GM18873 (cell line): ENCODE measurements around the gene TMA16.
"Not testable (repeated sequence)": the region's sequence is repeated elsewhere in the genome, so short reads cannot be mapped to it uniquely, and the experiment has no call there.

Experiments
- ATAC-seq: cut with Tn5 transposase; IDR thresholded peaks from one replicate; pipeline ENCODE4 v1.9.1; 2021; ENCODE audit warnings: mild to moderate bottlenecking, moderate library complexity, moderate number of reproducible peaks; ENCODE audit not compliant: unreplicated experiment, low FRiP score

Gene TMA16

DNA sequence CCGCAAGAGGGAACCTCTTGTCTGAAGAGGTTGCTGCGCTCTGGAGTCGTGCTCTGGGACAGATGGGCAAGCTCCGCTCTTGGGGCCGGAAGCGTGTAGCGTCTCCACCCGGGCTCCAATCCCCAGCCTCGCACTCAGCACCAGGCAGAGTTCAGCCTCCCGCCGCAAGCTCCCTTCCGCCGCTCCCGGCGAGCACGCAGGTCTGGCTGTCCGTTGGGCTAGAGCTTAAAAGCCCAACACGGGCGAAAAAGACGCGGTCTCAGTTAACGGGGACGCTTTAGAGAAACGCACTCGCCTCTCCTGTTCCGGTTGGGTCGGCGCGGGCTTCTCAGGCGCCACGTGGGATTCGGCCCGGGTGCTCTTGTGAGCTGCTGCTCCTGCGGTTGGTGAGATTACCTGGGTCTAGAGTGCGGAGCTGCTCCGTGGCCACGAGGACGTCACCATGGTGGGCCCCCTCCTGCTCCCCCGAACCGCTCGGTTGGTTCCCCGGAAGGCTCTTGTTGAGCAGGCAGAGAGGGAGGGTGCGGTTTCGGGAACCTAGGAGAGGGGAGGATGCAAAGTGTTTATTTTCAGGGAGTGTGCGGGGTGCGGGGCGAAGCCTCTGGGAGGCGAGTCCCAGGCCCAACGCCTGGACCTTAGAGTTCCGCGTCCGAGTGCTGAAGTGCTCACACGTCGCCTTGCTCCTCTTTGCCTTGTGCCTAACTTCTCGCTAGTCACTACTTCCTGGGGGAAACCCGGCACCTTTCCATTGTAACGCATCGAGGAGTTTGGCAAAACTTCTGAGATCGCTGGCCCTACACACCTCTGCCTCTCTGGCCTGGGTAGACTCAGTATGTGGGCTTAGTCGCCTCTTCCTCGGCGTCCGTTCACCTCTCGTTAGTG, at the start of gene TMA16:
TMA16 (plus strand) TSS at position 331 of the 882 bp plus-strand sequence; CDS start at position 443, 112 bp downstream.
- peak; percentile 85 for ATAC-seq

DNA sequence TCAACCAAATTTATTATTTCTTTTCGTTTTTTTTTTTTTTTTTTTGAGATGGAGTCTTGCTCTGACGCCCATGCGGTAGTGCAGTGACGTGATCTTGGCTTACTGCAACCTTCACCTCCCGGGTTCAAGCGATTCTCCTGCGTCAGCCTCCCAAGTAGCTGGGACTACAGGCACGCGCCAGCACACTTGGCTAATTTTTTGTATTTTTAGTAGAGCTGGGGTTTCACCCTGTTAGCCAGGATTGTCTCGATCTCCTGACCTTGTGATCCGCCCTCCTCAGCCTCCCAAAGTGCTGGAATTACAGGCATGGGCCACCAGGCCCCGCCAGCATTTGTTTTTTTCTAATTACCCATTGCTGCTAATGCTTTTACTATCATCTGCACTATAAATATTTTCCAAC, 47.5 kb upstream of the TMA16 start:
- ATAC-seq, result not testable (repeated sequence)

DNA sequence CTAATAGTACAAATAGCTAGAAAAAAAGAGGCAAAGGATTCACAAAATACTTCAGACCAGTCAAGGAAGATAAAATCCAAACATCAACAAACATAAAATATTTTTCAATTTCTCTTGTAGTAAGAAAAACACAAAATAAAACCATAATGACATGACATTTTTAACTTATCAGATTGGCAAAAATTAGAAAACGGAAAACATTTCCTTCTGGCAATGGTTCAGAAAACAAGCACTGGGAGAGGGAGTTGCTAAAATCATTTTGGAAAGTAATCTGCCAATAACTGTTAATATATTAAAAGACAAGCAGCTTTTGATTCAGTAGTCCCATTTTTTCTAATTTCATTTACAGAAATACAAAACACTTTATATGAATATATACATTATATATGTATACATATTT, 47.0 kb upstream of the TMA16 start:
- no peak for ATAC-seq

DNA sequence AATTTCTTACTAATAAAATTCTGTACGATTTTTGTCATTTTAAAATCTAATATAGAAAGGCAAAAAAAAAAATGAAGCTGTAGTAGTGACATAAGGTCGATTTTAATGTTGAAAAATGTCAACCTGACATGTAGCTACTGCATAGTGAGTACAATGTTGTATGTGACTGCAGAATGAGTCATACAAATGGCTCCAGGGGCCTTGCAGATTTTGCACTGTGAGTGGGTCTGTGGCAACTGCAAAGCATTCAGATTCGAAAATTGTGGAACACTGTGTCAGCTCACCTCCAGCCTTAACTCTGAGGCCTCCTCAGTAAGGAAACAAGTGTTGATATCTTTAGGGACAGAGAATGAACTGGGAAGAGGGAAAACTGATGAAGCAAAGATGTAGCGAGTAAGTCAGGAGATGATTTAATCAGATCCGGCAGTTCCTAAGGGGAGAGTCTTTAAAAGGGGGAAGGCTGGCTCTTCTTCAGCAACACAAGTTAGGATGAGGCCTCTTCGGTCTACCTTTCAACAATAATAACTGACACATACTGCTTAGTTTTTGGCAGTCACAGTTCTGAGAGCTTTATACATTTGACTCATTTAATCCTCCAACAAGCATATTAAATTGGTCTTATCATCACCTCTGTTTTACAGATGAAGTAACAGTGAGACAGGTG, 45.8 kb upstream of the TMA16 start:
- no peak for ATAC-seq

DNA sequence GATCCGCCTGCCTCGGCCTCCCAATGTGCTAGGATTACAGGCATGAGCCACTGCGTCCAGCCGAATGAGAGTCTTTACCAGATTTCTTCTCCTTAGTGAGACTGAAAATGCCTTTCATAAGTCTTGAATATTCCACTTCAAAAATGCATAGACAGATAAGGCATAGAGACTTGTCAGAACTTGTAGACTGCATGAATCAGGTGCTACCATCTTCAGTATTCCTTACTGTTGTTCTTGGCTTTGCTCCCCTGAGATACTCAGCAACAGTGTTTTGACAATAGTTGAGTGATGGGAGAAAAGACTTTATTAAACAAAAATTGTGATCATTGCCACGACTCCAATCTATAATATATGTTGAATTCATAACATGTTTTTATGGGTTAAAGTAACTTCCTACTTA, 31.9 kb upstream of the TMA16 start:
- no peak for ATAC-seq

DNA sequence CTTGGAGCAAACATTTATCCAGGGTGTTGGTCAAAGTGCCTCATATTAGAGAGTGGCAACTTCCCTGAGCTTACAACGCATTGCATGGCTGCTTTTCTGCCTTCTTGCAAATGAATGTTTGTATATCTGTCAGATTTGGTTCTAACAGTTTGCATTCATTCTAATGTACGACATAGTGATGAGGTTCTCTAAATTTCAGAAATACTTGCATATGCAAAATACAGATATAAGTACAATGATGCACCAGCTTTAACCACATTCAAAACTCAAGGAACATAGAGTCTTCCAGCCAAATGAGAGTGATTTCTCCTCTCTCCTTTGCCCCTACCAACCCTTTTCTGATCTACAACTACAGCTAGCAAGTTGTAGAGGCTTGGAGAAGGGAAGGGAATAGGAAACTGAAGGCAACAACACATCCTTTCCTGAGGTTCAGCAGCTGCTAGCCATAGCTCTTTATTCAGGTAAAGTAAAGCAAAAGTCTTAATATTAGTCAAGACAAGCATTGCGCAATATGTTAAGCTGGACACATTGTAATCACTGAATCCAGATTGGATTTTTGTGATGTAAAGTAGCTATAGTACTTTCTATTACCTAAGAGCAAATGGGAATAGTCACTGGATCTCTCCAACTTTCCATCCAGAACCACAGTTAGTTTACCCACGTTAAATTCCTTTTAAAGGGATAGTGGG, 27.3 kb upstream of the TMA16 start:
- ATAC-seq, result no peak

DNA sequence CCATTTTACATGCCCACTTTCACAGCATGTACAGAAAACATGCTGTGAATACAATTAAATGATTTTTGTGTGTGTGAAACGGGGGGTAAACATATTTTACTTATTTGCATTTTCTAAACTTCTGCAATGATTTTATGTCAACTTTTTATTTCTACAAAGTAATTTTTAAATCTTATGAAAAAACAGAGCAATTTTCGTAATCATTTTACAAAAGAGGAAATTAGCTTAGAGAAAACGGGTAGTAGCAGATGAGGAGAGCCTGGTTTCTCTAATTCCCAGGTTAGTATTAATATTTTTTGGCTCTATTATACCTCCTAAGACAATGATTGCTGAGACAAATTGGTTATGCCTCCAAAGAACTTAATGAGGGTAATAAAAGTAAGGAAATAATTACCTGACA, 24.1 kb upstream of the TMA16 start:
- no peak for ATAC-seq

DNA sequence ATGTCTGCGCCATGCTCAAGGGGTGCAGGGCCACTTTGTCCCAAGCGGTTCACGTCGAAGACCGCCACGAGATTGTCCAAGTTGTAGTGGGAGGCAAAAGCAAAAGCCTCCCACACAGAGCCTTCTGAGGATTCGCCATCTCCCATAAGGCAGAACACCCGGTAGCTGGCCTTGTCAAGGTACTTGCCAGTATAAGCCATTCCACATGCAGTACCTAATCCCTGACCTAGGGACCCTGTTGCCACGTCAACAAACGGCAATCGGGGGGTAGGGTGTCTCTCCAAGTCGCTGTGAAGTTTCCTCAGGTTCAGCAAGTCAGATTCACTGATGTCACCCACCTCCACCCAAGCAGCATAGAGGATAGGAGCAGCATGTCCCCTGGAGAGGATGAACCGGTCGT, 21.4 kb upstream of the TMA16 start:
- ATAC-seq, result no peak

DNA sequence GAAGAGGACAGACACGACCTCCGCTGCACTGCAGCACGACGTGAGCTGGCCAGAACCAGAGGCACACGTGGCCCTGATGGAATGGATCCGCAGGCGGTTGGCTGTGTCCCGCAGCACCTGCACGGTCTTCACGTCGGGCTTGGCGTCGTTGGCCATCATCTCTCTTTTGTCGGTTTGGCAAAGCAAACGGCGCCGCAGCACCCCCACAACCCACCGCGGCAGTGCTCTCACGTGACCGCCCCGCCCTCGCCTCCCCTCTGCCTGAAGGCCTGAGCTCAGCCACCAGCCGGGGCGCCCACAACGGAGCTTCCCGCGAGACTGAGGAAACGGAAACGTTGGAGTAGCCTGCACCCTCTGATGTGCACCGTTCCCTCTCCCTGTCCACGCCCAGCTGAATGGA, 20.9 kb upstream of the TMA16 start, which contains the start of gene TKTL2:
TKTL2 (minus strand) TSS at position 179 of the 400 bp plus-strand sequence; CDS start at position 159, 20 bp downstream.
- ATAC-seq, result no peak

DNA sequence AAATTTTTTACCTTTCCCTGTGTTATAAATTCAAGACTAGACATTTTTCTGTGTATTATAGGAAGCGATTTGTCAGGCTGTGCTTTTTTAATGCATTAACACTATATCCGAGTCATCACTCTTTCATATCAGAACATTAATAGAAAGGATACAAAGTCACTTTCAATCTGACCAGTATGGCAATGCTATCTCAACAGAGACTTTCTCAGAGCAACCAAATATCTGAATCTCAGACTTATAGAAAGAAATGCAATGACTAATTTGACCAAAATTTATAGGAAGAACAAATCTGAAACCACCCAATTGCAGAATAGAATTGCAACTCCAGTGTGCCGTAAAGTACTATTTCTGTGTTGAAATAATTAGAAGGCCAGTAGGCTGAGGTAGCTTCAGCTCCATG, 20.5 kb upstream of the TMA16 start:
- ATAC-seq, result no peak

DNA sequence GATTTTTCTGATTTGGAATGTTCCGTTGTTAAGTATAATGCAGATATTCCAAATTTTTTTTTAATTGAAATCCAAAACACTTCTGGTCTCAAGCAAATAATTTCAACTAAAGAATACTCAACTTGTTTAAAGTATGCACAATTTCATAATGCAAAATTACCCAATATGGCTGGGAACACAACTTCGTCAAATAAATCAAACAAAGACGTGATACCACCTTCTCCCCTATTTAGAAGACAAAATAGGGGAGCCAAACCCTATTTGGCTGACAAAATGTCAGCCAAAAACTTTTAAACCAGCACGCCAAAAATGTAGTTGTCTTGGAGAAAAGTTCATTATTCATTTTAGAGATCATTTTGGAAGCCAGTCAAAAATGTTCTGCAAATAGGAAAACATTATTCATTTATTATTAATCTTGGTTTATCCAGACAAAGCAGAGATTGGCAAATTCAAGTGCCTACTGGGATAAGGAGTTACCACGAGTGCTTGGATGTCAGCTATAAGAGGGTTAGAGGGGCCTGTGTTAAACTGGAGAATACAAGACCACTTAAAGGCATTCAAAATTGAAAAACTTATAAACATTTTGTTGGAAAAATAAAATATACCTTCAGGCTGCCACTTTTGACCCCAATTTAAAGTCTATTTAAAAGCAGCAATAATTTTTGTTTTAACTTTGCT, 17.6 kb upstream of the TMA16 start:
- ATAC-seq, result no peak

DNA sequence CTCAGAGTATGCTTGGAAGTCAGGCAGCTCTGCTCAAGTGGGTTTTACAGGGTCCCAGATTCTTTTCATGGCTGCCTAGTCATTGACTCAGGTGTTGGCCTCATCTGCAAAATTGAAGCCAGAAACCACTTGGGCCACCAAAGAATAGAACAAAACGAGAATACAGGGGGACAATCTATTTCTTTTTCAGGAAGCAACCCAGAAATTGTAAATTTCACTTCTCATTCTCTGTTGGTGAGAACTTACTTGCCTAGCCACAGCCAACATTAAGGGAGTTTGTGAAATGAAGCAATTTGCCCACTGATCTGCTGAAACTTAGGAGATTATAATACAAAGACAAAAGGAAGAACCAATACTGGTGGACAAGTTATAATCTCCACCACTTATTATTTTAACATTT, 12.3 kb upstream of the TMA16 start:
- no peak for ATAC-seq

DNA sequence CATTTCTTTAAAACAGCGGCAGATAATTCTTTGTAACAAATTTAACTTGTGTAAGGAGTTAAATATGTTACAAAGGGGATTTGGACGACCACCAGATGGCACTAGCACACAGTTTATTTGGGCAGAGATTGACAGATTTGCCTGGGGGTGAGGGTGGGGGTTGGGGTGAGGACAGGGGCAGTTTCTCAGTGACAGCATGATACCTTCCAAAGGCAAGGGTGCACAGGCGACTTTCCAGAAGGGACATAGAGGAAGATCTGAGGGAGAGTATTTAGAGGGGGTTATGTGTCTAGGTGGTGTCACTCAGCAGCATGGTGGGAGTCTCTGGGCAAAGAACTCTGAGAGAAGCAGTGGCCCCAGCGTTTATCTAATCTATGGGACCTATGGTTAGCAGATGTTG, 9.6 kb upstream of the TMA16 start:
- no peak for ATAC-seq

DNA sequence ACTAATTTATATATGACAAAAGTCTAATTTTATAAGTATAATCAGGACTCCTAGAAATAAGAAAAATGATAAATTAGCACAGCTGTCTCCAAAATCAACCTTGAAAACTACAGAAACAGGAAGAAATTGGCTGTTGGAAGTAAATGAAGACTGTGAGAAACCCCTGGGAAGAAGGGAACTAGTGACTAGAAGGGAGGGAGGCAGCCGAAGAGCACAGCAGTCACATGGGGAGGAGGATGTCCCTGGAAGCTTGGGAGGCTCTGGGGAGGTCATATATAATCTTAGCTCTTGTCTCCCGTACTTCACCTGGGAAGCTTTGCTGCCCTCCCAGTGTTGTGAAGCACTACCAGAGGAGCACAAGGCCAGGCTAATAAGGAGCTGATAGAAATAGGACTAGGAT, 8.9 kb upstream of the TMA16 start:
- no peak for ATAC-seq

DNA sequence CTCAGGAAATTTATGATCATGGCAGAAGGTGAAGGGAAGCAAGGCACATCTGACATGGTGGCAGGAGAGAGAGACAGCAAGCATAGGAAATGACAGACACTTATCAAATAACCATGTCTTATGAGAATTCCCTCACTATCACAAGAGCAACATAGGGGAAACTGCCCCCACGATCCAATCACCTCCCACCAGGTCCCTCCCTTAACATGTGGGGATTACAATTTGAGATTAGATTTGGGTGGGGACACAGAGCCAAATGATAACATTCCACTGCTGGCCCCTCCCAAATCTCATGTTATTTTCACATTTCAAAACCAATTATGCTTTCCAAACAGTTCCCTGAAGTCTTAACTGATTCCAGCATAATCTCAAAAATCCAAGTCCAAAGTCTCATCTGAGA, 8.2 kb upstream of the TMA16 start:
- no peak for ATAC-seq

DNA sequence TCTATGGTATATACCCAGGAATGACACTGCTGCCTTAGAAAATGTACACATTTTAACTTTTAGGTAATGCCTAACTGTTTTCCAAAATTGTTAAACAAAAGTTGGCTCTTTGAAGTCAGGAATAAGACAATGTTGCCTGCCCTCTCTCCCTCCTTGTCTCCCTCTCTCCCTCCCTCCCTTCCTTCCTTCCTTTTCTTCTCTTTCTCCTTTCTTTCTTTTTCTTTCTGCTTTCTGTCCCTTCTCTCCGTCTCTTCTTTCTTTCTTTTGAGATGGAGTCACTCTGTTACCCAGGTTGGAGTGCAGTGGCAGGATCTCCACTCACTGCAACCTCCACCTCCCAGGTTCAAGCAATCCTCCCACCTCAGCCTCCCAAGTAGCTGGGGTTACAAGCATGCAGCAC, 4.6 kb upstream of the TMA16 start:
- no peak for ATAC-seq

DNA sequence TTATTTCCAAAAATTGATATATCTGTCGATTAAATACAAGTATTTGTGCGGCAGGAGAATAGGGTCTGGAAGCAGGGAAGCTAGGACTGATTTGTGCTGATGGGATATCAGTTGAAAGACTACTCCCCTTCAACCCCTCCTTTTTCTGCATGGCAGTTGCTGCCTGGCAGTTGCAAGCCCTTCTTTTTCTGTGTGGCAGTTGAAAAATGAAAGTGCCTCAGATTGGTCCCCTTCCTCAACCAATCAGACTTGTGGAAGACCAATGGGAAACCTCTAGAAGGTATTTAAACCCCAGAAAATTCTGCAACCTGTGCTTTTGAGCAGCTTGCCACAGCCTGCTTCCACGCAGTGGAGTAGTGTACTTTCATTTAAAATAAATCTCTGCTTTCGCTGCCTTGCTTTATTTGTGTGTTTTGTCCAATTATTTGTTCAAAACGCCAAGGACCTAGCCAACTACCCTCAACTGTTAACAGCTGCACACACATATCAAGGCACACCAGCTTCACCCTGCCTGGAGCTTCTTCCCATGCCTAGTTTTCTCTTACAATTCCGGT, 1.5 kb upstream of the TMA16 start:
- no peak for ATAC-seq

DNA sequence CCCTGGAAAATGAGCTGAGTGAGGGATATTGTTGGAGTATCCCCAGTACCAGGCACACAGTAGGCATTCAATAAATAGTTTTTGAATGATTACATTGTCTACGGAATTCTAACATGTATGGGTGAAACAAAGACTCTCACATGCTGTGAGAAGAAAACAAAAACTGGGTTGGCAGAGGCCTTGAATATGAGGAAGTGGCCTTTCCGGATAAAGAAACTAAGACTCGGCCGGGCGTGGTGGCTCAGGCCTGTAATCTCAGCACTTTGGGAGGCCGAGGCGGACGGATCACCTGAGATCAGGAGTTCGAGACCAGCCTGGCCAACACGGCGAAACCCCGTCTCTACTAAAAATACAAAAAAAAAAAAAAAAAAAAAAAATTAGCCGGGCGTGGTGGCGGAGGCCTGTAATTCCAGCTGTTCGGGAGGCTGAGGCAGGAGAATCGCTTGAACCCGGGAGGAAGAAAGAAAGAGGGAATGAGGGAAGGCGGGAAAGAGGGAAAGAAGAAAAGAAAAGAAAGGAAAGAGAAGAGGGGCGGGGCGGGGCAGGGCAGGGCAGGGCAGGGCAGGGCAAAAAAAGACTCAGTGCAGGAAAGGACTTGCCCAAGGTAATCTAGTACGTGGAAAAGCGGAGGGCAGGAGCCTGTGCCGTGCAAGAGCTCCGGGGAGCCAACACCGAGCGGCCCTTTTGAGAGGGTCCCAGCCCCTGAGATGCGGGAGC, 689 bp upstream of the TMA16 start:
- ATAC-seq, result no peak

DNA sequence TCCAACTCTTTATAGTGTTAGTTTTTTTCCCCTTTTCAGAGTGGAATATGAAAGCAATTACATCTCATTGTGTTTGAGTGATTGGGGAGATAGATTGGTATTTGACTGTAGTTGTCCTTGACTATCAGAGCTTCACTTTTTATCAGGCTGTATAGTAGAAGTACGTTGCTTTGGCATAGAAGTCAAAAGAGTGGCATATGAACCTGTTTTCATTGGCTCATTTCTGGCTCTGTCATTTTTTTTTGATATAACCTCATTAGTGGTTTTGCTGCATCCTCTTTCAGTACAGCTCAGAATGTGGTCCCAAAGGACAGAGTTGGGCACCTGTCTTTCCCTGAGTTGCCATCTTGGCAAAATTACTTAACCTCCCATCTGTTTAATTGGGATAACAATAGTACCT, 1.4 kb downstream of the TMA16 start:
- ATAC-seq, result peak; percentile 32

DNA sequence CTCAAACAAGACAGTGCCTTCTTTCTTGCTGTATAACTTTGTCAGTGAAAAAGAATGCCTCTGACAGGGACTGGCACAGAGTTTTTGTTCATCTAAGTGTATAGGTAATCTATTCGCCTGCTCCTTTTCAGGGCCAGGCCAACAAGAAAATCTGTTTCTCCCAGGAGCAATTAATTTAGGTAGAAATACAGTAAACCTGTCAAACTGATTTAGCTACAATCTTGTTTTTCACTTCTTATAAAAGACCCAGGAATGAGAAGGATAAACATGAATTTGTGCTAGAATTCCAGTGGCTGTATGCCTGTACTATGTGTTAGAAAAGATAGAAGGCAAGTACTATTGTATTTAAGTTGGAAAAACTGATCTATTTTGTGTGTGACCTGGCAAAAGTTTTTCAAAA, 6.1 kb downstream of the TMA16 start:
- no peak for ATAC-seq
